GM12874 (cell line): ENCODE measurements around the gene PDE8A.

Experiments
- CTCF ChIP-seq: IDR thresholded peaks from 2 replicates; pipeline ENCODE4 v1.5.1; 2011; ENCODE audit warnings: low read depth, mild to moderate bottlenecking, control low read depth, low read length, moderate library complexity; ENCODE audit not compliant: insufficient read depth

PDE8A gene

GRCh38 chr15:84961707-84962106 is 19.9 kb upstream of the PDE8A start:
- TF ChIP-seq CTCF: no peak

DNA sequence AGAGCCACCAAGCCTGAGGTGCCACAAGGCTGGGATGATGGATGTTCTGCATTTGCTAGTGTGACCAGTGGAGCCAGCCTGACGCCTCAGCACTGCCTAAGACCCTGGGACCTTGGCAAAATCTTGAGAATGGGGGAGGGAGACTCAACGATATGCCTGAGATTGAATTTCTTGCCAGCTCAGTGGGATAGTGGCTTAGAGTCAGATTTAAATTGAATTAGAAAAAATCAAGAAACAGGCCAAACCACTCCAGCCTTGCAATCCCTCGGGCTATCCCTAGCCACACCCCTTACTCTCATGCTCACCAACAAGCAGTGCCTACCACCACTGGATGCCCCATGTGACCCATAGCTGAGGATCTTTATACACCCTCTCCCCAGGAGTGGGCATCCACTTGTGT is 18.7 kb upstream of the PDE8A start:
- no peak for TF ChIP-seq CTCF

DNA sequence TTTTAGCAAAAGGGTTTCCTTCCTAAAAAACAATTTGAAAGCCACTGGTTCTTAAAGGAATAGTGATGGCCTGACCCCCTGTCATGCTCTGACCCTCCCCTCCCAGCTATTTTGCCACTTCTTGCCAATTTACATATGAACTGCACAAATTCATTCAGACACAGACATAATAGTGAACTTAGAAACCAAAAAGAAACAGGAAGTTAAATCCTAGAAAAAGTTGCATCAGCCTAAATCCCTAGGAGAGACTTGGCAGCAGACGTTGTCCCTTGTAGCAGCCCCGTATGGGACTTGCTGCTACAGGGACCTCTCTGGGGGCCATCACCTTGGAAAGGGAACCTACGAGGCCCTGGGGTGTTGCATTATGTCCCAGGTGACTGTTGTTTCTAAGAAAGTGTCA is 14.3 kb upstream of the PDE8A start:
- TF ChIP-seq CTCF: no peak

DNA sequence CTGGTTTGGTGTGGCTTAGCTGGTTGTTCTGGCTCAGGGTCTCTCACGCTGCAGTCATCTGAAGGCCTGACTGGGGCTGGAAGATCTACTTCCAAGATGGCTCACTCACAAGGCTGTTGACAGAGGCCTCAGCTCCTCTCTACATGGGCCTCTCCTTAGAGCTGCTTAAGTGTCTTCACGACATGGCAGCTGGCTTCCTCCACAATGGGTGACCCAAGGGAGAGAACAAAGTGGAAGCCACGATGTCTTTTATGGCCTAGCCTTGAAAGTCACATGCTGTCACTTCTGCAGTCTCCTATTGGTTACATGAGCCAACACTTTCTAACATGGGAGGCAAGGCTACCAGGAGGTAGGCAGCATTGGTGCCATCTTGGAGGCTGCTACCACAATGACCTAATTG is 13.4 kb upstream of the PDE8A start:
- TF ChIP-seq CTCF: no peak

GRCh38 chr15:84969257-84969656 is 12.4 kb upstream of the PDE8A start:
- TF ChIP-seq CTCF: no peak

DNA sequence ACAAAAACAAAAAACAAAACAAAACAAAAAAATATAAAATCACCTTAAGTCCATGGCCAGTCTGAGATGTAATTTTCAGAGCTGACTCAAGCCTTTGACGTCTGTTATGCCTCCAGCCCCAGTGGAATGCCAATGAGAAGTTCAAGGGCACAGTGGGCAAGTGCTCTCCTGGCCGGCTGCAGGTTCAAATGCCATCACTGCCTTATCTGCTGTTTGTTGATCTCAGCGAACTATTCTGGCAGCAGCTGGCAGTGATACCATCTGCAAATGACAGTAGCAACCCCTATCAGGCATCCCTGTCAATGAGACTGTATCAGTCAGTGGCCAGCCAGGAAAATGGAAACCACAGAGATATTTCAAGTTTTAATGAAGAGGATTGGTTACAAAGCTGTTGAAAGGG is 10.8 kb upstream of the PDE8A start:
- TF ChIP-seq CTCF: no peak

GRCh38 chr15:84973492-84974460 is 7.9 kb upstream of the PDE8A start:
- TF ChIP-seq CTCF: no peak
